ENCODE data around the gene SOX1. TPM values are rescaled to one million over a fixed set of nuclear protein-coding genes. Genes with fewer than 3 reads are reported as not detected.

Gene SOX1
- total and polyA plus RNA-seq, 9 of the 15 experiments (the other 6 are each of a cell fraction or from before 2014, with no cell fraction given): not detected

GRCh38 chr13:112063807-112064206 lies 3.1 kb upstream of the SOX1 start:
- POLR2A ChIA-PET: no interaction called here
- intact Hi-C loops (cut with micrococcal nuclease): loop anchor here (10.0 kb wide), 1 partner anchor 271 kb away; no protein-coding TSS in a partner anchor
- CTCF ChIA-PET (ENCODE audit: low intra/inter-chr PET ratio): no interaction called here

More at GRCh38 chr13:112063807-112064206, 3.1 kb upstream of the SOX1 start:
- H3K9me3 ChIP-seq (replicated peaks; ENCODE audit: control insufficient read depth, insufficient read depth, low read depth, low read length): no peaks in the 10 kb centered on the region
- in situ Hi-C loops (cut with MboI): no loop called here
- no peaks in the 10 kb centered on the region for H4K20me1 ChIP-seq (replicated peaks; ENCODE audit: control insufficient read depth, insufficient read depth, low read length)
- no peak for DNase-seq (ENCODE audit: extremely low read depth in 1 of 4, low spot score in 3 of 4)
- FAIRE-seq: no peak
- no peak overlapping the region for H3K4me2 ChIP-seq (ENCODE audit: insufficient read depth, low read length)
- TF ChIP-seq NONO (IDR thresholded peaks at IDR 0.05; ENCODE audit: low read depth in 2 of 2, low read length in 1 of 2) (no peak), GTF2B (IDR thresholded peaks at IDR 0.05; ENCODE audit: extremely low read depth, insufficient read length) (no peak), HMGXB4 (CRISPR knock-in tag; IDR thresholded peaks at IDR 0.05) (no peak), PCBP1 (IDR thresholded peaks at IDR 0.05; ENCODE audit: low read depth, low read length, poor library complexity, severe bottlenecking) (no peak), ETV5 (CRISPR knock-in tag; IDR thresholded peaks at IDR 0.05; ENCODE audit: low read depth) (no peak), DACH1 (IDR thresholded peaks at IDR 0.05; ENCODE audit: partially characterized antibody) (no peak), ZNF133 (CRISPR knock-in tag; IDR thresholded peaks at IDR 0.05) (no peak), ZNF699 (CRISPR knock-in tag; IDR thresholded peaks at IDR 0.05; ENCODE audit: insufficient replicate concordance) (no peak), TAF7 (tag; IDR thresholded peaks at IDR 0.05) (no peak), ZNF778 (CRISPR knock-in tag; IDR thresholded peaks at IDR 0.05) (no peak), JUN (IDR thresholded peaks at IDR 0.05; ENCODE audit: borderline replicate concordance, low read depth, low read length) (no peak), JUN (CRISPR knock-in tag; IDR thresholded peaks at IDR 0.05; ENCODE audit: borderline replicate concordance) (no peak), ZFP91 (CRISPR knock-in tag; IDR thresholded peaks at IDR 0.05) (no peak)
- H3K9me1 ChIP-seq (ENCODE audit: control insufficient read depth, insufficient read depth, low read length): no peaks in the 10 kb centered on the region
- 0% methylated on average over 2 of the region's 2 CpGs for WGBS (ENCODE audit: insufficient coverage, low coverage, missing lambda C conversion rate)
- H3K4me3 ChIP-seq: no peak overlapping the region
- peaks cover 0 to 42% of the 10 kb centered on the region in 2 experiments; a peak in 3 of 5 replicates for H3K27me3 ChIP-seq (ENCODE audit: control insufficient read depth in 2 of 2, insufficient read depth in 2 of 2, low read length in 2 of 2)
- no TSS peak for BruUV-seq (replicated peaks)
- no peak overlapping the region for H3K9ac ChIP-seq (ENCODE audit: insufficient read depth in 1 of 2, low read depth in 2 of 2, low read length in 2 of 2)
- H3K36me3 ChIP-seq (ENCODE audit: control insufficient read depth, insufficient read depth, low read length): no peaks in the 10 kb centered on the region
- no peaks in the 10 kb centered on the region for H3K4me1 ChIP-seq (replicated peaks in 1 of 2; ENCODE audit: control insufficient read depth in 2 of 2, insufficient read depth in 2 of 2, low read length in 2 of 2)
- no peak overlapping the region for H2AFZ ChIP-seq (ENCODE audit: low read depth, low read length)
- H3K79me2 ChIP-seq (ENCODE audit: control insufficient read depth, insufficient read depth, low read length): no peaks in the 10 kb centered on the region
- ATAC-seq: no peak
- no peak overlapping the region for H3K27ac ChIP-seq (ENCODE audit: extremely low read depth, low read depth, low read length)

Measured in K562 (cell line).